Keratinocyte (primary cell): ENCODE data around the gene EPB41L4B. TPM values are rescaled to one million over a fixed set of nuclear protein-coding genes. Genes with fewer than 3 reads are reported as not detected.

Source experiments
- DNase-seq: peaks from one replicate; pipeline ENCODE4 v3.0.0-alpha.2; 2011; ENCODE audit warnings: low read depth, missing footprints, low spot score
- FAIRE-seq: peaks from 2 replicates; lab custom pipeline; 2011; peaks lifted over from hg19 to GRCh38; lab: Jason Lieb, UNC
- H2AFZ ChIP-seq: 2 replicates; pipeline ENCODE4 v1.6.0; 2012; ENCODE audit warnings: low read length, control low read depth, inconsistent platforms; ENCODE audit not compliant: control insufficient read depth
- H3K27ac ChIP-seq: 2 replicates; pipeline ENCODE4 v1.5.1; 2011; ENCODE audit warnings: low read length; ENCODE audit not compliant: control insufficient read depth, insufficient read depth
- H3K27me3 ChIP-seq: 3 replicates; pipeline ENCODE4 v1.6.0; 2011; ENCODE audit warnings: low read length; ENCODE audit not compliant: control insufficient read depth, insufficient read depth; ENCODE audit errors: extremely low read depth
- H3K36me3 ChIP-seq, 2 experiments: 2 replicates in 1 of 2; 3 replicates in 1 of 2; pipeline ENCODE4 v1.5.1; 2011; ENCODE audit warnings: low read length in 2 of 2, mild to moderate bottlenecking in 1 of 2; ENCODE audit not compliant: control insufficient read depth in 2 of 2, insufficient read depth in 2 of 2; ENCODE audit errors: extremely low read depth in 1 of 2
- H3K4me1 ChIP-seq: 3 replicates; pipeline ENCODE4 v1.5.1; 2011; ENCODE audit warnings: low read length; ENCODE audit not compliant: control insufficient read depth, insufficient read depth; ENCODE audit errors: extremely low read depth
- H3K4me2 ChIP-seq: 3 replicates; pipeline ENCODE4 v1.6.0; 2011; ENCODE audit warnings: low read depth, low read length; ENCODE audit not compliant: control insufficient read depth, insufficient read depth; ENCODE audit errors: extremely low read depth
- H3K4me3 ChIP-seq, 3 experiments: fragments of 200-600 bp in 1 of 3; sonication (generic) in 1 of 3; 2 replicates in 2 of 3; 3 replicates in 1 of 3; pipeline ENCODE4 v1.5.1; 2011 to 2016; ENCODE audit warnings: low read length in 3 of 3, mild to moderate bottlenecking in 3 of 3, control low read depth in 2 of 3, inconsistent platforms in 1 of 3, low read depth in 1 of 3, mixed read lengths in 1 of 3, mixed run types in 1 of 3, moderate library complexity in 1 of 3; ENCODE audit not compliant: control insufficient read depth in 2 of 3, insufficient read depth in 2 of 3; ENCODE audit errors: extremely low read depth in 1 of 3
- H3K79me2 ChIP-seq: 2 replicates; pipeline ENCODE4 v1.6.0; 2012; ENCODE audit warnings: low read length; ENCODE audit not compliant: control insufficient read depth, insufficient read depth
- H3K9ac ChIP-seq: 3 replicates; pipeline ENCODE4 v1.6.0; 2011; ENCODE audit warnings: low read length; ENCODE audit not compliant: control insufficient read depth, insufficient read depth; ENCODE audit errors: extremely low read depth
- H3K9me1 ChIP-seq: 3 replicates; pipeline ENCODE4 v1.6.0; 2011; ENCODE audit warnings: low read length; ENCODE audit not compliant: control insufficient read depth, insufficient read depth; ENCODE audit errors: extremely low read depth
- H3K9me3 ChIP-seq: 2 replicates; pipeline ENCODE4 v1.5.1; 2012; ENCODE audit warnings: low read depth, low read length; ENCODE audit not compliant: control insufficient read depth
- H4K20me1 ChIP-seq: 3 replicates; pipeline ENCODE4 v1.6.0; 2011; ENCODE audit warnings: low read length; ENCODE audit not compliant: control insufficient read depth, insufficient read depth; ENCODE audit errors: extremely low read depth
- EZH2 ChIP-seq: IDR thresholded peaks from one replicate; pipeline ENCODE4 v1.6.1; 2012; ENCODE audit warnings: inconsistent platforms, mild to moderate bottlenecking, low read length, moderate library complexity
- dilution Hi-C: fragments of 300-500 bp; cut with MboI; formaldehyde crosslinking; loops from one replicate; pipeline ENCODE4 v1.7.0; 2020; ENCODE audit warnings: low sequenced_read_pairs; ENCODE audit not compliant: extremely low pct_ligation_motif_present
- polyA plus RNA-seq, 5 experiments: library from polyadenylated mRNA; depleted of rRNA in 3 of 5; stranded (reverse) in 3 of 5; stranded (forward) in 1 of 5; unstranded in 1 of 5; fragments of >200 nt; gene quantifications; 1 replicate in 1 of 5; 2 replicates in 3 of 5; 3 replicates in 1 of 5; pipeline versions ENCODE4 v1.2.1 to v1.2.3, GENCODE V29; 2011 to 2012; ENCODE audit warnings: missing spikeins in 2 of 5, low read depth in 1 of 5, low replicate concordance in 1 of 5
- TF ChIP-seq, protein P1 (sequence below), 3 experiments: IDR thresholded peaks in 1 of 3; conservative IDR thresholded peaks in 1 of 3; optimal IDR thresholded peaks in 1 of 3; 2 replicates in 2 of 3; 3 replicates in 1 of 3; pipeline versions ENCODE3 to v1.5.1; 2011; ENCODE audit warnings: low read length in 3 of 3, mild to moderate bottlenecking in 3 of 3, moderate library complexity in 2 of 3, control low read depth in 1 of 3, inconsistent platforms in 1 of 3; ENCODE audit not compliant: insufficient read depth in 2 of 3; ENCODE audit errors: extremely low read depth in 1 of 3

The EPB41L4B gene
- polyA plus RNA-seq, 1 donor (not counting 4 experiments of a cell fraction or from before 2014, with no cell fraction given): 13.7 TPM

DNA sequence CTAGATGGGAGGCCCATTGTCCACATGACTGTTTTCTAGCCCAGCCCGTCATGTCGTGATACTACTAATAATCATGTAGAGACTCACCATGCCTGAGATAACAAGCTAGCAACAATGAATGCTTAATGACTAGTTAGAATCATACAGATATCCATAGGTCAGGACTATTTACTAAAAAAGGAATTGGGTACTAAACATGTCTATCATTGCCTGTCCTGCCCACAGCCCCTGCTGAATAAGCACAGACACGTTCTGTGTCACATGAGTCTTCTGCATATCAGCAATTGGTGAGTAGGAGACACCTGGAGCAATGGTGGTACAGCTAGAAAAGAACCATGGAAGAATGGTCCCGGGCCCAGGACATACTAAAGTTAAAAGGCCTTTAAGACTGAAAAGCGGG is 171.8 kb downstream of the EPB41L4B start:
- TF ChIP-seq EZH2: no peak
- TF ChIP-seq, protein P1, sequence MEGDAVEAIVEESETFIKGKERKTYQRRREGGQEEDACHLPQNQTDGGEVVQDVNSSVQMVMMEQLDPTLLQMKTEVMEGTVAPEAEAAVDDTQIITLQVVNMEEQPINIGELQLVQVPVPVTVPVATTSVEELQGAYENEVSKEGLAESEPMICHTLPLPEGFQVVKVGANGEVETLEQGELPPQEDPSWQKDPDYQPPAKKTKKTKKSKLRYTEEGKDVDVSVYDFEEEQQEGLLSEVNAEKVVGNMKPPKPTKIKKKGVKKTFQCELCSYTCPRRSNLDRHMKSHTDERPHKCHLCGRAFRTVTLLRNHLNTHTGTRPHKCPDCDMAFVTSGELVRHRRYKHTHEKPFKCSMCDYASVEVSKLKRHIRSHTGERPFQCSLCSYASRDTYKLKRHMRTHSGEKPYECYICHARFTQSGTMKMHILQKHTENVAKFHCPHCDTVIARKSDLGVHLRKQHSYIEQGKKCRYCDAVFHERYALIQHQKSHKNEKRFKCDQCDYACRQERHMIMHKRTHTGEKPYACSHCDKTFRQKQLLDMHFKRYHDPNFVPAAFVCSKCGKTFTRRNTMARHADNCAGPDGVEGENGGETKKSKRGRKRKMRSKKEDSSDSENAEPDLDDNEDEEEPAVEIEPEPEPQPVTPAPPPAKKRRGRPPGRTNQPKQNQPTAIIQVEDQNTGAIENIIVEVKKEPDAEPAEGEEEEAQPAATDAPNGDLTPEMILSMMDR (optimal IDR thresholded peaks at IDR 0.05 in 1 of 3, IDR thresholded peaks at IDR 0.05 in 1 of 3, conservative IDR thresholded peaks at IDR 0.05 in 1 of 3; ENCODE audit: extremely low read depth in 1 of 3, insufficient read depth in 2 of 3, low read length in 3 of 3): no peak
- H4K20me1 ChIP-seq: no peaks in the 10 kb centered on the region
- peaks cover 2% of the 10 kb centered on the region for H3K4me1 ChIP-seq
- no peak overlapping the region for H2AFZ ChIP-seq
- H3K27me3 ChIP-seq: no peaks in the 10 kb centered on the region
- no peak overlapping the region for H3K4me3 ChIP-seq
- H3K79me2 ChIP-seq: no peaks in the 10 kb centered on the region
- no peaks in the 10 kb centered on the region for H3K9me3 ChIP-seq
- H3K9ac ChIP-seq: no peak overlapping the region
- dilution Hi-C loops: no loop called here
- no peaks in the 10 kb centered on the region for H3K36me3 ChIP-seq
- DNase-seq: no peak
- H3K4me2 ChIP-seq: no peak overlapping the region
- FAIRE-seq: no peak
- H3K27ac ChIP-seq: no peak overlapping the region
- no peaks in the 10 kb centered on the region for H3K9me1 ChIP-seq

DNA sequence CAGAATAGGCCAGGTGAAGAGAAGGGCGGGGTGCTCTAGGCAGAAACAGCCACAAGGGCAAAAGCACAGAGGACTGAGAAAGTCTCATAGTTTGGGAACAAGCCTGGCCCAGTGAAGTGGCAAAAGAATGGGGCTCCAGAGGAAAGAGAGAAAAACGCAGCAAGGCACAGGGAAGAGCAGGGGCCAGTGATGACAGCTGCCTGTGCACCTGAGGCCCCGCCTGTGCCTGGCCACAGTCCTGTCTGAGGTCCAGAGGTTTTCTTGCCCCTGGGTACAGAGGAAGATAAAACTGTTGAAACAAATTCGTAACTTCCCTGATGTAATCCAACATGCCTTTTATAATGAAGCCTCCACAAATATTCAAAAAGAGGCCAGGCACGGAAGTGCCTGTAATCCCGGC is 175.8 kb downstream of the EPB41L4B start:
- no peak for FAIRE-seq
- no peak for TF ChIP-seq EZH2
- TF ChIP-seq, protein P1 (optimal IDR thresholded peaks at IDR 0.05 in 1 of 3, IDR thresholded peaks at IDR 0.05 in 1 of 3, conservative IDR thresholded peaks at IDR 0.05 in 1 of 3; ENCODE audit: extremely low read depth in 1 of 3, insufficient read depth in 2 of 3, low read length in 3 of 3): no peak
- Histone ChIP-seq H3K36me3 (no peaks in the 10 kb centered on the region), H3K9me1 (no peaks in the 10 kb centered on the region), H3K27me3 (no peaks in the 10 kb centered on the region), H3K4me3 (no peak overlapping the region), H3K4me2 (no peak overlapping the region), H3K9me3 (no peaks in the 10 kb centered on the region), H3K79me2 (no peaks in the 10 kb centered on the region), H4K20me1 (no peaks in the 10 kb centered on the region), H2AFZ (no peak overlapping the region), H3K4me1 (peaks cover 5% of the 10 kb centered on the region), H3K9ac (no peak overlapping the region), H3K27ac (no peak overlapping the region)
- DNase-seq: no peak
- dilution Hi-C loops: no loop called here
